ENCODE data around the gene FRYL. TPM values are rescaled to one million over a fixed set of nuclear protein-coding genes. Genes with fewer than 3 reads are reported as not detected.

FRYL gene
- total and polyA plus RNA-seq, 2 of the 8 experiments (the other 6 are each of a cell fraction or from before 2014, with no cell fraction given) = 8.0 to 36.5 TPM

- Histone ChIP-seq H2BK120ac (replicated peaks; ENCODE audit: low read depth, low read length) (no peak overlapping the region), H2AFZ (ENCODE audit: low read length) (no peak overlapping the region), H2BK5ac (ENCODE audit: low read depth, low read length) (no peak overlapping the region), H4K91ac (replicated peaks; ENCODE audit: insufficient read length, low read length) (no peak overlapping the region), H3K27me3 (replicated peaks in 1 of 4; ENCODE audit: control insufficient read depth in 3 of 4, extremely low read depth in 1 of 4, insufficient read depth in 3 of 4, low read length in 3 of 4) (no peaks in the 10 kb centered on the region), H3K9me3 (ENCODE audit: insufficient read depth in 2 of 2, low read depth in 1 of 2, low read length in 1 of 2) (no peaks in the 10 kb centered on the region), H3K4me3 (ENCODE audit: extremely low read depth in 1 of 4, insufficient read depth in 2 of 4, low read depth in 3 of 4, low read length in 4 of 4) (no peak overlapping the region), H3K18ac (ENCODE audit: extremely low read depth, low read length) (no peak overlapping the region), H4K20me1 (replicated peaks in 1 of 2; ENCODE audit: control insufficient read depth in 1 of 2, insufficient read depth in 2 of 2, low read length in 2 of 2) (no peaks in the 10 kb centered on the region), H3K79me2 (ENCODE audit: control insufficient read depth in 1 of 2, insufficient read depth in 2 of 2, low read length in 2 of 2) (no peaks in the 10 kb centered on the region), H3K36me3 (ENCODE audit: control insufficient read depth in 2 of 4, insufficient read depth in 4 of 4, low read length in 3 of 4) (peaks cover 0 to 16% (median 3%) of the 10 kb centered on the region in 4 experiments; a peak in 5 of 8 replicates), H3K23ac (ENCODE audit: insufficient read length) (no peak overlapping the region), H3K4ac (replicated peaks; ENCODE audit: insufficient read length, low read depth, low read length) (no peak overlapping the region), H4K8ac (ENCODE audit: extremely low read depth, insufficient read depth, low read length) (no peak overlapping the region), H2BK15ac (ENCODE audit: low read length) (no peak overlapping the region), H4K5ac (ENCODE audit: insufficient read length, low read depth, low read length) (no peak overlapping the region), H2BK20ac (ENCODE audit: low read length) (no peak overlapping the region), H3K27ac (ENCODE audit: low read depth, low read length) (no peak overlapping the region), H3K14ac (ENCODE audit: insufficient read length) (no peak overlapping the region), H3K79me1 (ENCODE audit: low read depth, low read length) (no peaks in the 10 kb centered on the region), H3K23me2 (ENCODE audit: low read depth, low read length) (no peaks in the 10 kb centered on the region), H3K9ac (replicated peaks in 1 of 4; ENCODE audit: extremely low read depth in 1 of 4, low read depth in 3 of 4, low read length in 3 of 4) (no peak overlapping the region), H3K56ac (replicated peaks; ENCODE audit: insufficient read length, low read depth, low read length) (no peak overlapping the region), H2BK12ac (ENCODE audit: low read depth, low read length) (no peak overlapping the region), H3K4me1 (replicated peaks in 1 of 4; ENCODE audit: control insufficient read depth in 3 of 4, insufficient read depth in 4 of 4, low read length in 3 of 4) (no peaks in the 10 kb centered on the region), H3K4me2 (ENCODE audit: insufficient read depth in 1 of 2, low read depth in 2 of 2, low read length in 2 of 2) (no peak overlapping the region), H2AK5ac (ENCODE audit: low read depth, low read length) (no peak overlapping the region)
- FAIRE-seq (no peak), DNase-seq (ENCODE audit: low read depth in 1 of 2, low spot score in 2 of 2) (no peak)
- POLR2A ChIA-PET (ENCODE audit: partially characterized antibody) = no interaction called here
- CTCF ChIA-PET (ENCODE audit: partially characterized antibody) = interaction anchor here (0.6 kb wide), 2 partner anchors 220 to 338 kb away, joined by 3 read pairs; no protein-coding TSS in a partner anchor
- 80% methylated on average over 1 of the region's 1 CpG; no CpG with 5 or more reads in 1 of the 2 experiments for WGBS, 2 experiments (ENCODE audit: extremely low coverage in 1 of 2, insufficient coverage in 1 of 2, insufficient read length in 1 of 2, insufficient replicate concordance in 2 of 2, low coverage in 1 of 2, low lambda C conversion rate in 2 of 2, missing lambda C conversion rate in 1 of 2)
- TF ChIP-seq ZNF274 (IDR thresholded peaks at IDR 0.05; ENCODE audit: borderline replicate concordance, extremely low read depth, low read length) (no peak), BCL11A (IDR thresholded peaks at IDR 0.05; ENCODE audit: low read depth in 2 of 2, low read length in 2 of 2) (no peak), RBBP5 (IDR thresholded peaks at IDR 0.05; ENCODE audit: borderline replicate concordance, low read depth, low read length) (no peak), CREB1 (IDR thresholded peaks at IDR 0.05) (no peak)
Measured at GRCh38 chr4:48591372-48591771, 188.7 kb downstream of the FRYL start.

Data from H1 (cell line).